Limb (tissue), 2 donors: ENCODE measurements around the gene PTTG1.
"Not testable (repeated sequence)": the region's sequence is repeated elsewhere in the genome, so short reads cannot be mapped to it uniquely, and the experiment has no call there.

ENCODE experiments used
- DNase-seq, 2 donors: peaks; one replicate each; pipeline ENCODE4 v3.0.0-alpha.2; 2016; ENCODE audit errors: extremely low spot score in 2 of 2

PTTG1 gene

GRCh38 chr5:160423099-160423498, 1.4 kb downstream of the PTTG1 start:
- no peak for DNase-seq

GRCh38 chr5:160427607-160428006, 6.0 kb downstream of the PTTG1 start:
- no peak for DNase-seq

- DNase-seq, result no peak
Observed at GRCh38 chr5:160432196-160432595, 10.5 kb downstream of the PTTG1 start.

DNA sequence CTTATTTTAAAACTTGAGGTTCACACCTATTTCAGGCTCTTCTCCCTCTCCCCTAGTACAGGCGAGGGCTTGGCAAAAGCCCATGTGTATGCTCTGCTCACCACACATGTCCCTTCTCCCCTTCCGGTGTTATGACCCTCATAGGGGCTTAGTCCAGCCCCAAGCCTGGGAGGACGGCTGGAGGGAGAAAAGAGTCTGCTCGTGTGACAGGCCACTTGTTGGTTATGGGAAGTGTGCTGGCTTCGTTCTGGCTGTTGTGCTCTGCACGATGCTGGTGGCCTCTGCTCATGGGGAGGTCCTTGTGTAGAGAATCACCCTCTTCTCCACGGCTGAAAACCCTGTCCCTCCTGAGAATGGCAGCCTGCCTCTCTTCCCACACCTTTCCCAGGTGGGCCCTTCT, 11.1 kb downstream of the PTTG1 start:
- DNase-seq, result no peak

GRCh38 chr5:160434022-160434531, 12.4 kb downstream of the PTTG1 start:
- peak in 1 of 2 donors; percentile 81 for DNase-seq

DNA sequence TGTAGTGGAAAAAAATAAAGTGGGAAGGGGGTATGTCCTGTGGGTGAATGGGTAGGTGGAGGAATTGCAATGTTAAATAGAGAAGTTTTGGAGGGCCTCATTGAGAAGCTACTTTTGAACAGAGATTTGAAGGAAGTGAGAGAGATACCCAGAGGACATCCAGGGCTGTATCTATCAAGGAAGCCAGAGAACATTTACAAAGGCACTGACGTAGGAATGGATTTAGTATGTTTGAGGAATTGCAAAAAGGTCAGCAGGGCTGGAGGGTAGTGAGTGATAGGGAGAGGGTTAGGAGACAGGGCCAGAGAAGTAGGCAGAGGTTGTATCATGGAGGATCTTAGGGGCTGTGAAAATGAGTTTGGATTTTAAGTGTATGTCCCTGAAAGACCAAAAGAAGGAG, 13.9 kb downstream of the PTTG1 start:
- DNase-seq, result no peak

GRCh38 chr5:160436017-160436416, 14.4 kb downstream of the PTTG1 start:
- no peak for DNase-seq

DNA sequence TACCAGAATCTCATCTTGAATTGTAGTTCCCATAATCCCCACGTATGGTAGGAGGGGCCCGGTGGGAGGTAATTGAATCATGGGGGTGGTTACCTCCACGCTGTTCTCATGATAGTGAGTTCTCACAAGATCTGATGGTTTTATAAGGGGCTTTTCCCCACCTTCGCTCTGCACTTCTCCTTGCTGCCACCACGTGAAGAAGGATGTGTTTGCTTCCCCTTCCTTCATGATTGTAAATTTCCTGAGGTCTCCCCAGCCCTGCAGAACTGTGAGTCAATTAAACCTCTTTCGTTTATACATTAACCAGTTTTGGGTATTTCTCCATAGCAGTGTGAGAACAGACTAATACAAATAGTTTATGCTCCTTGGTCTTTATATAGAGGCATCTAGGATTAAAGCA, 15.0 kb downstream of the PTTG1 start:
- DNase-seq, result not testable (repeated sequence)

GRCh38 chr5:160437271-160437670, 15.6 kb downstream of the PTTG1 start:
- DNase-seq, result no peak

DNA sequence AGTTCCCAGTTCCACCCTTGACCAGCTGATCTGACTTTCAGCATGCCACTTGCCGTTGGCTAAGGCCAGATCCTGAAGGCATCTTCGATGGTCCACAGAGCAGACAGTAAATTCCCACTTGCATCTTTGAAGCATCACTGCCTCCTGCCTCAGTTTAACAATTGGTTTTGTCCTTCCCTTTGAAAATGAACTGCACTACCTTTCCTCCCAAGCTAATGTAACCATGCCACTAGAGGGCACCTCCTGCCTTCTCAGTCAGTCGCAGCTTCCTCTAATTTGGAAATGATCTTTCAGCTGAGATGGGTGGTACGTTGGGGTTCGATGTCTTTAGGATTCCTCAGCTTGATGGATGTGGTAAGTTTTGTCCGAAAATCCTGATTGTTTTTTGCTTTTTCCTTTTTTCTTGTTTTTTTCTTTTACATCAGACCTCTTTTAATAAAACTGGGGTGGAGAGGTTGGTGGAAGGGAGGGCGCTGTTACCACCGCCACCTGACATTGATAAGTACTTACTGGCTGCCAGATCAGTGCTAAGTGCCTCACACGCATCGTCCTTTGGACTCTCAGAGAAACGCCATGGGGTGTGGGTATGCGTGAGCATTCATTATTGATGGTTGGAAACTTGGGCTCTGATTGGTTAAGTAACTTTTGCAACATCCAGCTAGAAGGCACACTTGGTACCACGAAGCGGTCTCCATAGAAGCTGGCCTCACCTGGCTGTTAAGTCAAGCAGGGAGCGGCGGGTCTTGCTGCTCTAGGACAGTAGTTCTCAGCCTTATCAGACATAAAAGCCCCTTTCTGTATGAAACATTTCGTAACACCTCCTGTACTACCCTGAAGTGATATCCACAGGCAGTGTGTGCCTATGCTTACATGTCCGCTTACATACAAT, 16.9 kb downstream of the PTTG1 start:
- peak in 1 of 2 donors; percentile 55 for DNase-seq

GRCh38 chr5:160439205-160439600, 17.5 kb downstream of the PTTG1 start:
- peak; percentile 71 to 89 for DNase-seq

GRCh38 chr5:160441311-160441781, 19.7 kb downstream of the PTTG1 start:
- DNase-seq, result no peak

DNA sequence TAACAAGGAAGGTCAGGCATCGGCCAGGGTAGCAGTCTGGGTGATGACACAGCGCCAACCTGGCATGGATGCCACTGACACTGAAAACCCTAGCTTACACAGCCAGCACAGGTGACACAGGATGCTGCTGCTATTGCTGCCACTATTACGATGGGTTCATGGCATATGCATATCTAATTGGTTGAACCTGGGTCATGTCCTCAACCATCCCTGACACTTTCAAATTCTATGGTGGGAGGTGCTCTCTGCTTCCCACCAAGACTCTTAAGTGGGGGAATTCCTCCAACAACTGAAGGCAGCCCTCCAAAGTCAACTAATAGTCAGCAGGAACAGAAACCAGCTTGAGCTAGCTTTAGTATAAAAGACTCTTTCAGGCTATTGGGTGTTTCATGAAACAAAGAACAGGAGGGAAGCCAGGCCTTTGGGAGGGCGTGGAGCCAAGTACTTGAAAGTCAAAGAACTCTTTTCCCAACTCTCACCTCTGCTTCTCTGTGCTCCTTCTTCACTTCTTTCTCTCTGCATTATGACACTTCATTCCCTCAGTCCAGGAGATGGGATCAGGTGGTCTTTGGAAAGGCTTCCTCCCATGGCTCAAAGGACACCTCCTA, 21.3 kb downstream of the PTTG1 start:
- no peak for DNase-seq

- DNase-seq, result no peak
Observed at GRCh38 chr5:160444407-160444806, 22.8 kb downstream of the PTTG1 start.

DNA sequence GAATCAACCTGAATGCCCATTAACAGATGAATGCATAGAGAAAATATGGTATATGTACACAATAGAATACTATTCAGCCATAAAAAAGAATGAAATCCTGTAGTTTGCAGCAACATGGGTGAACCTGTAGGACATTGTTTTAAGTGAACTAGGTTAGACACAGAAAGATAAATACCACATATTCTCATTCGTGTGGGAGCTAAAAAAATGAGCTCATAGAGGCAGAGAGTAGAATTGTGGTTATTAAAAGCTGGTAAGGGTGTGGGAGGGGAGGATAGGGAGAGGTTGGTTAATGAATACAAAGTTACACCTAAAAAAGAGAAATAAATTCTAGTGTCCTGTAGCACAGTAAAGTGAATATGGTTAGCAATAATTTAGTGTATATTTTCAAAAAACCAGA, 23.5 kb downstream of the PTTG1 start:
- DNase-seq, result no peak

DNA sequence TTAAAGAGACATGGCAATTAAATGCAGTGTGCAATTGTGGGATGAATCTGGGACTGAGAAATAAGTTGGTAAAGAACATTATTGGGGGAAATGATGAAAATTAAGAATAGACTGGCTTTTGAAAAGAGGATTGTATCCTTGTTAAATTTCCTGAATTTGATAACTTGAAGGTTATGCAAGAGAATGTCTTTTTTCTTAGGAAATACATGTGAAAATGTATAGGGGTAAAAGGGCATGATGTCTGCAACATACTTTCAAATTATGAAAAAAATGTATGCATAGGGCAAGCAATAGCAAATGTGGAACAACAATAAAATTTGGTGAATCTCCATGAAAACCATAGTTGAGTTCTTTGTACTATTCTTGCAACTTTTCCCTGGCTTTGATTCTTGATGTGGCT, 24.1 kb downstream of the PTTG1 start:
- DNase-seq, result no peak

- no peak for DNase-seq
Observed at GRCh38 chr5:160448886-160449285, 27.2 kb downstream of the PTTG1 start.

DNA sequence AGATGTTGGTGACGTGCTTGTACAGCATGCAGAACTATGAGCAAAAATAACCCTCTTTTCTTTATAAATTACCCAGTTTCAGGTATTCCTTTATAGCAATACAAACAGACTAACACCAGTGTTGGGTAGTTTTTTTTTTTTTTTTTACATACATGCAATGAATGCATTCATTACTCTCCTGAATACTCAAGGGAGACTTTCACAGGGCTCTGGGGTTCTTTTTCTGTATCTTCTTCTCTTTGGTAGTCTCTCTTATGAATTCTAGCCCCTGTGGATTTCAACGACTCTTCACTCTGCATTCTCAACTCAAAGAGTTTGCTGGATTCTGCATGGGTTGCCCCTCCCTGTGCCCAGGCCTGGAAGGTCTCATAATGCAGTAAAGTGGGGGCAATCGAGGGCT, 27.8 kb downstream of the PTTG1 start:
- DNase-seq, result no peak

DNA sequence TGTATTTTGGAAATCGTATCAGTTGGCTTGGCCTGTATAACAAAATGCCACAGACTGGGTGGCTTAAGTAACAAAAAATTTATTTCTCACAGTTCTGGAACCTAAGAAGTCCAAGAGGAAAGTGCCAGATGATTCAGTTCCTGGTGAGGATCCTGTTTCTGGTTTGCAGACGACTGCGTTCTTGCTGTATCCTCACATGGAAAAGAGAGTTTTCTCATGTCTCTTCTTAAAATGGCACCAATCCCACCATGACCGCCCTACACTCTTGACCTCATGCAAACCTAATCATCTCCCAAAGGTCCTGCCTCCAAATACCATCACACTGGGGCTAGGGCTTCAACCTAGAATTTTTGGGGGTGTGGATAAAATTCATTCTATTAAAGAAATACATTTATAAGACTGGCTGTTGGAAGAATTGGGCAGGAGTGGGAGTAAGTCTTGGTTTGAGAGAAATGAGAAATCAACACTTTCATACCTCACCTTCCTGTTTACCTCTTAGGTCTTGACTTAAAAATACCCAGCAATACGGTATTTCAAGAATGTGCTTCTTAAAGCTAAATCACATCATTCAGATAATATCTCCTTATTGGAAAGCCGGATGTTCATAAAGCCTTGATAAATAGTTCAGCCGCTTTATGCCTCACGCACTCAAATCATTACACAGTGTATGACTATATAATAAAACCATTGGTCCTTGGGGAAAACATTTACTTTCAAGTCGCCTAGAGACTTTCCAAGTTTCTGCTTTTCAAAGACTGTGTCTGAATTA, 28.7 kb downstream of the PTTG1 start:
- DNase-seq, result no peak

- DNase-seq, result no peak
Observed at GRCh38 chr5:160451281-160451680, 29.6 kb downstream of the PTTG1 start.

DNA sequence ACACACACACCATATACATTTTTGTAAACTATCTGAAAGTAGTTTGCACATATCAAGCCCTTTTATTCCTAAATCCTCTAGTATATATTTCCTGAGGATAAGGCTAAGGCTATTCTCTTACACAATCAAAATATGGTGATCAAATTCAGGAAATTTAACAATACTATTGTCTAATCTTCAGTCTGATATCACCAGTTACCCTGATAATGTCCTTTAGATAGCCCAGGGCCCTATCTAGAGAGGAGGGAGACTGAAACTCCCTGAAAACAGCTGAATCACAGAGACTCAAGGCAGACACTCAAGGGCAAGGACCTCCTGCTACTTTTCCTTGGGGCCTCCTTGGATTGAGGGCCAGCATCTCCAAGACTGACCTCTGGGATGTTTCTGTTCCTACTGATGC, 30.4 kb downstream of the PTTG1 start:
- DNase-seq, result no peak

DNA sequence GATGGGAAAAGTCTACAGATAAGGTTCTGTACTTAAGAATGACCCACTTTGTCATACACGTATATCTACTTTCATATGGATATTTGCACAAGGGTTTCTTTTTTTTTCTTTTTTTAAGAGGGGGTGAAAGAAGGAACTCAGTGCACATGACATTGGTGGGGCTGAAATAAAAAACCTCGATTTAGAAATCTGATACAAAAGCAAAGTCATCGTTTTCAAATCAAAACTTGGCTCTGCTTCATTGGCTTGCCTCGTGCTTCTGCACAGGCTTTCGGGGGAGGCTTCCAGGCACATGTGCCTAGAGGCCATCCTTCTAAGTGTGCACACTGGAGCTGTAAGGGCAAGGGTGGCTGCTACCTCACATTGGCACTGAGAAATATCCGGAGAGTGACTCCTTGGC, 31.1 kb downstream of the PTTG1 start:
- no peak for DNase-seq
